ENCODE data around the gene WHAMM.

The WHAMM gene

GRCh38 chr15:82870727-82871320, 61.4 kb downstream of the WHAMM start:
- DNase-seq (ENCODE audit: low read depth) = no peak

GRCh38 chr15:82871358-82871757, 61.9 kb downstream of the WHAMM start:
- no peak for DNase-seq (ENCODE audit: low read depth)

DNA sequence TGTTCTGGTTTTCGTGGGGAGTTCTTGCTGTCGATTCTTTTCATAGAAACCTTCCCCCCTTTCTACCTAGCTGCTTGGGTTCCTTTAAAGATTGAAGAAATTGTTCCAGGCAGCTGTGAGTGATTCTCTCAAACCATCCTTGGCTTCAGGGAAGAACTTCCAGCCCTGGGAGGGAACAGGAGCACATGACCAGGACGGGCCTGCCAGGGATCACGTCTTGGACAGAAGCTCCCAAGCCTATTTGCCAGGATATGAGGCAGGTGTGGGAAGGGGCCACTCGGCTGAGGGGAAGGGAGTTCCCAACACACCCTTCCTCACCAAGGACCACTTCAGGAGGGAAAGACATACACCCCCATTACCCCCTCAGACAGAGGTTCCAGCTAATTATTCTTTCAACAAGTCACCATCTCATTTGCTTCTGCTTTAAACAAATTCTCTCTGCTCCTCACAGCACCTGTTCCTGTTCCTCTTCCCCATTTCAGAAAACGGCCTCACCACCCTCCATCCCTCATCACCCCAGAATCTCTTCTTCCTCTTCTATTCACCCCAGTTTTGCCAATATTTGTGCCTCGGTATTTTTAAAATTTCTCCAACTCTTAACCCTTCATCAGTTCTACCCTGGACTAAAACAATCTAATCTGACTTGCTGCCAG, 62.5 kb downstream of the WHAMM start:
- DNase-seq (ENCODE audit: low read depth) = no peak

DNA sequence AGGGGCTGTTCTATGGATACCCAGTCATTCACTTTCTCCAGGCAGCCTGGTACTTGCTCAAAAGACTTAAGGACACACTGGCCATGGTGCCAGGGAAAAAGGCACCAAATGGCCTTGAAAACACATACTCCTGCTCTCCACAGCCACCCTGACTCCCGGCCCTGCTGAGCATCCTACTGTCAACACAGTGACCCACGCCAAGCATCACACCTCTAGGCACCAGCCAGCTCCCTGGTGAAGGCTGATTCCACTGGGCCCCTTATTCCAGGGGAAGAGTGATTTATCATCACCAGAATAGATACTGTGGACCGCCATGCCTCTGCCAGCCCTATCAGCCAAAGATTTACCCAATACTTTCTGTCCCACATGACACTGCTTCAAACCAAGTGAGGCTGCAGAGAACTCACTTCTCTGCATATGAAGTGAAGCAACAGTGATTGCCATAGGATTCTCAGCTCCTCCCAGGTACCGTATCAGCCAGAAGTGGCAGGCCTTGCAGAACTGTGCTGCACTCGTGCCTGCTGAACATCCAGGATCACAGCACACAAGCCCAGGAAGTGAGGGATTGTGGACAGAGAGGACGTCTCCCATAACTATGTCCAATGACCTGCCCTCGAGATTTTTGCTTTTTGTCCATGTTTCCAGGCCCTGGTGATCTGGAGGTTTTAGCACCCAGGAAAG, 63.7 kb downstream of the WHAMM start:
- no peak for DNase-seq (ENCODE audit: low read depth)

DNA sequence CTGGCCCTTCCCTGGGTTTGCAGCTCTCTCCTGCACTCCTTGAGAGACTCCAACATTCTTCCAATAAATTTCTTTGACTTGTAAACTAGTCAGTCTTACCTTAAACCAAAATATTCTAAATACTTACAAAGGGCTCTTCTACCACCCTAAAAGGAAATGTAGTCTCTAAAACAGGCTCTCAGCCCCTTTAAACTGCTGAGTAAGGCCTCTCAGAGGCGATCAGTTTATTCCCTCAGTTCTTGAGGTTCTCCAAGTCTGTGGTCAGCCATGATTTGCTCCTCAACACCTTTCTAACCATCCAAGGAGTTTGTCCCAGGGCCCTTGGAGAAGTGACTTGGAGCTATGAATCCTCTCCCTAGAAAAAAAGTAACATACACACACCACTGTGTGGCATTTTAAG, 64.8 kb downstream of the WHAMM start:
- no peak for DNase-seq (ENCODE audit: low read depth)

- DNase-seq (ENCODE audit: low read depth) = no peak
Observed at GRCh38 chr15:82874961-82875360, 65.5 kb downstream of the WHAMM start.

DNA sequence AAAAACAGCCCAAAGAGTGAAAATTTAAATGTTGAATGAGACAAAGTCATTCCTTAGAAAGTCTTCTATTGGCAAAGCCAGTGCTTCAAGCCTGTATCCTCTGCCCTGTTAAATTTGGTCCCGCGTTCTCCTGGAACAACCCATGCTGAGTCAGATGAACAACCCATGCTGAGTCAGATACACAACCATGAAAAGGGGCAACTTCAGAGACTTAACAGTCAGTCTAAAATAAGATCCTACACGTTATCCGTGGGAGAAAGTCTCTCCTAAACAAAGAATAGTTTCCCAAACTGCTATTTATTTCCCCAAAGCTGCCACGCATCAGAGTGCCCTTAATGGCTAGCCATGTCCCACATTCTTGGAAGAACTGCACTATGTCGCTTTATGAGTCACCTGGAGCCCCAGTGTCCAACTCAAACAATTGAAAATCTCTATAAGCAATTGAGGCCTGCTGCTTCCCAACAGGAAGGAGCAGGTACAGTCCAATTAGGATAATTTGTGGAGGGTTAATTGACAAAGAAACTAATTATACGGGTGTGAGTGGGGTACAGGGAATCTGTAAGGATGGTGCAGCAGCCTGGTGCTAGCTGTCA, 66.1 kb downstream of the WHAMM start:
- DNase-seq (ENCODE audit: low read depth) = no peak

DNA sequence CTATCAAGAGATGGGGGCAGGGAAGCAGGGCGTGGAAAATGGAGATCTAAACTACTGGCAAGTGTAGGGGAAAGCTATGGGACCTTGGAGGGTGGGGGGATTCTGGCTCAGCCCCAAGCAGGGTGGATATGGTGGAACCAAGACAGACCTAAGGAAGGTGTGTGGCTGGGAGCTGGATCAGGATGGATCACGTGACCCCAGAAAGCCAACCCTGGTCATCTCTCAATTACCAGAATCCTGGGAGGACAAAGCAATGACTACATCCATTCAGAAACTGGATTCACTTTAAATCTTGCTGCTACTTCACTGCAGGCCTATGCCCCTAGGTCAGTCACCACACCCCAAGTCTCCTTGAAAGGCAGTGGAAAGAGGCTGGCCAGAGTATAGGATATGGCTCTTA, 68.4 kb downstream of the WHAMM start:
- no peak for DNase-seq (ENCODE audit: low read depth)

DNA sequence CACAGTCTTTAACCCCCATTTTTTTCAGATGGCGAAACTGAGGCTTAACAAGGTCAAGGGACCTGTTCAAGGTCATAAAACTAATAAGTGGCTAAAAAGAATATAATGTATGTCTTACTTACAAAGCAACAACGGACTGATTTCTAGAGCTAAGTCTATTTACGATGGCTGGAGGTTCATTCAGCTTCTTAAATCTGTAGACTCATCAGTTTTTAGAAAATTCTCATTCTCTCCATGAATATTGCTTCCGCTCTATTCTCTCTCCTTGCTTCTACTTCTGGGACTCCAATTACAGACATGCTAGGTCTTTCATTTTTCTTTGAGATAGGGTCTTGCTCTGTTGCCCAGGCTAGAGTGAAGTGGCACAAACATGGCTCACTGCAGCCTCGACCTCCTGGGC, 68.9 kb downstream of the WHAMM start:
- DNase-seq (ENCODE audit: low read depth) = no peak

GRCh38 chr15:82880704-82881103, 71.3 kb downstream of the WHAMM start:
- DNase-seq (ENCODE audit: low read depth) = no peak

GRCh38 chr15:82881747-82882146, 72.3 kb downstream of the WHAMM start:
- DNase-seq (ENCODE audit: low read depth) = no peak

DNA sequence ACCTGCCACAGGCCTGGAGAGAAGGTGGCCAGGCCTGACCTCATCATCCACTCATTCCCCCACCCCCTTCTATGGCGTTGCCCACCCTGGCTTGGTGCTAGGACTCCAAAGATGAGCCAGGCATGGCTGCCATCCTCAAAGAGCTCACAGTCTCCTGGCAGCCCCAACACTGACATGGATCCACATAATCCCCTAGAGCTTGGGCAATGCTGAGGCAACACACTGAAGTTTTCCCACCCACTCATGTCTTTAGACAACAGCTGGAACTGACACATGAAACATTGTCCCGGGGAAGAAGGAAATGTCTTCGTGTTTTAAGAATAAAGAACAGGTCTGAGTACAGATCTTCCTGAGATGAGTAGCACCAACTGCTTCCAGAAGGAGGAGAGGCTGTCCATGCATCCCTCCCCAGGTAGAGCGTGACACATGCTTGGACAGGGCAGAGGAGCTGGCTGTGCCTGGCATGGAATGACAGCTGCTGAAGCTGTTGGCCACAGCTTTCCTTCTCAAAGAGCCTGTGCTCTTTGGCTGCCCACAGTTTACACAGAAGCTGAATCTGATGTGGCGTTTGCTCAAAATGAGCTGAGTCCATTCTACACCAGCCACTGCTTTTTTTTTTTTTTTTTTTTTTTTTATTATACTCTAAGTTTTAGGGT, 73.0 kb downstream of the WHAMM start:
- DNase-seq (ENCODE audit: low read depth) = no peak

Measured in stimulated activated CD8-positive, alpha-beta memory T cell treated with anti-CD3 and anti-CD28 coated beads, Interleukin-15, amount 100 ng/mL, for 24 hours (primary cell).